NB4 (cell line): ENCODE measurements around the gene AP4B1.

ENCODE experiments used
- DNase-seq: peaks from one replicate; pipeline ENCODE4 v3.0.0; 2010; ENCODE audit warnings: low read depth
- H3K4me3 ChIP-seq: one replicate; pipeline ENCODE4 v1.5.1; 2011; ENCODE audit warnings: mild to moderate bottlenecking, low read depth, low read length, moderate library complexity
- CTCF ChIP-seq: IDR thresholded peaks from one replicate; pipeline ENCODE4 v1.5.1; 2012; ENCODE audit warnings: low read depth, low read length
- MAX ChIP-seq: IDR thresholded peaks from 2 replicates; pipeline ENCODE4 v1.6.1; 2011; ENCODE audit warnings: low read depth, low read length
- MYC ChIP-seq: IDR thresholded peaks from 2 replicates; pipeline ENCODE4 v1.6.1; 2011; ENCODE audit warnings: low read depth, low read length
- POLR2A ChIP-seq: IDR thresholded peaks from 2 replicates; pipeline ENCODE4 v1.6.1; 2011; ENCODE audit warnings: mild to moderate bottlenecking; ENCODE audit not compliant: insufficient read length; ENCODE audit errors: extremely low read depth

The AP4B1 gene

GRCh38 chr1:113903501-113904292, 902 bp downstream of the AP4B1 start:
- no peak for TF ChIP-seq MYC
- no peak for TF ChIP-seq POLR2A
- TF ChIP-seq CTCF, result no peak
- no peak for TF ChIP-seq MAX
- peak; percentile 40 for DNase-seq
- peak overlapping the region; percentile 96 for H3K4me3 ChIP-seq

GRCh38 chr1:113901191-113901590, 3.4 kb downstream of the AP4B1 start:
- DNase-seq, result no peak
- H3K4me3 ChIP-seq, result no peak overlapping the region

GRCh38 chr1:113899111-113899510, 5.5 kb downstream of the AP4B1 start:
- no peak overlapping the region for H3K4me3 ChIP-seq
- TF ChIP-seq MAX (no peak), POLR2A (no peak), CTCF (no peak), MYC (no peak)
- DNase-seq, result no peak

More at GRCh38 chr1:113901191-113901590, 3.4 kb downstream of the AP4B1 start:
- TF ChIP-seq MYC, result no peak

GRCh38 chr1:113898241-113898814, 6.3 kb downstream of the AP4B1 start:
- no peak overlapping the region for H3K4me3 ChIP-seq
- peak; percentile 18 for DNase-seq
- TF ChIP-seq CTCF (no peak), MAX (no peak), MYC (no peak), POLR2A (no peak)

- TF ChIP-seq MAX (no peak), MYC (no peak), POLR2A (no peak), CTCF (no peak)
- no peak overlapping the region for H3K4me3 ChIP-seq
- no peak for DNase-seq
Observed at GRCh38 chr1:113895961-113896360, 8.6 kb downstream of the AP4B1 start.

GRCh38 chr1:113895098-113895497, 9.5 kb downstream of the AP4B1 start:
- DNase-seq, result no peak
- TF ChIP-seq MYC (no peak), POLR2A (no peak), MAX (no peak), CTCF (no peak)
- H3K4me3 ChIP-seq, result no peak overlapping the region
